CD4-positive, alpha-beta T cell (primary cell): ENCODE data around the gene ZBED2. TPM values are rescaled to one million over a fixed set of nuclear protein-coding genes. Genes with fewer than 3 reads are reported as not detected.

ENCODE experiments used
- ATAC-seq: fragments of 200-7000 bp; cut with Tn5 transposase; one replicate; pipeline ENCODE4 v1.10.0; 2022; ENCODE audit warnings: mild to moderate bottlenecking; ENCODE audit not compliant: poor library complexity
- CTCF ChIA-PET: fragments of 350-600 bp; sonication (Branson Sonifier 250); formaldehyde crosslinking; loops from one replicate; lab custom pipeline; 2021; ENCODE audit warnings: antibody characterized with exemption, inconsistent platforms; lab: Charles Lee
- POLR2A ChIA-PET: fragments of 350-600 bp; sonication (Branson Sonifier 250); formaldehyde crosslinking; loops from one replicate; lab custom pipeline; 2021; ENCODE audit warnings: antibody characterized with exemption, inconsistent platforms; lab: Charles Lee
- DNase-seq, 14 experiments: peaks; one replicate each; pipeline ENCODE4 v3.0.0-alpha.2; 2013 to 2020; ENCODE audit warnings: mixed read lengths in 2 of 14
- H3K27ac ChIP-seq, 2 donors: one replicate each; pipeline versions ENCODE4 v1.5.1 to v1.7.0; 2013; ENCODE audit warnings: low read length in 2 of 2, low read depth in 1 of 2, mild to moderate bottlenecking in 1 of 2
- H3K27me3 ChIP-seq, 2 experiments: 1 replicate in 1 of 2; 2 replicates in 1 of 2; pipeline versions ENCODE4 v1.6.1 to v1.7.0; 2013; ENCODE audit warnings: low read length in 2 of 2, control low read depth in 1 of 2, mild to moderate bottlenecking in 1 of 2, moderate library complexity in 1 of 2; ENCODE audit not compliant: insufficient read depth in 2 of 2, control insufficient read depth in 1 of 2
- H3K36me3 ChIP-seq: one replicate; pipeline ENCODE4 v1.6.1; 2013; ENCODE audit warnings: low read length, control low read depth; ENCODE audit not compliant: insufficient read depth
- H3K4me1 ChIP-seq: one replicate; pipeline ENCODE4 v1.6.1; 2013; ENCODE audit warnings: low read length, control low read depth; ENCODE audit not compliant: insufficient read depth
- H3K4me3 ChIP-seq: one replicate; pipeline ENCODE4 v1.5.1; 2013; ENCODE audit warnings: mild to moderate bottlenecking, low read length, moderate library complexity
- H3K9me3 ChIP-seq, 2 experiments: 1 replicate in 1 of 2; 2 replicates in 1 of 2; pipeline versions ENCODE4 v1.6.1 to v1.7.0; 2013; ENCODE audit warnings: low read length in 2 of 2, mild to moderate bottlenecking in 2 of 2, control low read depth in 1 of 2, moderate library complexity in 1 of 2; ENCODE audit not compliant: control insufficient read depth in 1 of 2, insufficient read depth in 1 of 2
- H3K27ac Mint-ChIP-seq: one replicate; pipeline ENCODE4 v1.8.0; 2020; ENCODE audit warnings: mixed read lengths
- H3K27me3 Mint-ChIP-seq: one replicate; pipeline ENCODE4 v1.8.0; 2021; ENCODE audit warnings: mixed read lengths
- H3K36me3 Mint-ChIP-seq: one replicate; pipeline ENCODE4 v1.8.0; 2021; ENCODE audit warnings: low read depth, mixed read lengths
- H3K4me1 Mint-ChIP-seq: one replicate; pipeline ENCODE4 v1.8.0; 2021; ENCODE audit warnings: low read depth, mixed read lengths
- H3K4me3 Mint-ChIP-seq: one replicate; pipeline ENCODE4 v1.8.0; 2020; ENCODE audit warnings: mild to moderate bottlenecking, mixed read lengths
- H3K9me3 Mint-ChIP-seq: one replicate; pipeline ENCODE4 v1.8.0; 2020; ENCODE audit warnings: mixed read lengths
- CTCF ChIP-seq: fragments of 200-600 bp; IDR thresholded peaks from one replicate; pipeline ENCODE4 v1.8.0; 2022; ENCODE audit warnings: antibody characterized with exemption, mild to moderate bottlenecking
- intact Hi-C, 2 experiments: fragments of 100-400 bp; cut with DNase I in 1 of 2; cut with micrococcal nuclease in 1 of 2; formaldehyde crosslinking; loops; one replicate each; pipeline versions ENCODE4 v1.15.1 to v1.9.0; 2023 to 2025; cut with DNase I, micrococcal nuclease
- total RNA-seq, 174 experiments: library from RNA in 2 of 174; stranded (reverse) in 2 of 174; gene quantifications; one replicate each; pipeline ENCODE4 v1.2.3 and lab custom pipeline; 2021 to 2026

Gene ZBED2
- total RNA-seq, 2 experiments from 2014 or later, result 0.11 TPM; not detected in 1

GRCh38 chr3:111604119-111604518 is 9.0 kb upstream of the ZBED2 start:
- Histone ChIP-seq H3K27me3 (no peaks in the 10 kb centered on the region), H3K4me3 (no peak overlapping the region), H3K9me3 (no peaks in the 10 kb centered on the region), H3K36me3 (peaks cover 73% of the 10 kb centered on the region), H3K4me1 (peaks cover 7% of the 10 kb centered on the region), H3K27ac (no peak overlapping the region)
- ATAC-seq (no peak), DNase-seq (no peak)
- ChIA-PET CTCF (interaction anchor here (4.6 kb wide), 1 partner anchor 13 kb away, joined by 25 read pairs; no protein-coding TSS in a partner anchor), POLR2A (no interaction called here)
- Mint-ChIP-seq H3K36me3 (peaks cover 89% of the 10 kb centered on the region), H3K27ac (peak overlapping the region; percentile 21), H3K4me1 (peaks cover 56% of the 10 kb centered on the region), H3K9me3 (no peaks in the 10 kb centered on the region), H3K27me3 (no peaks in the 10 kb centered on the region), H3K4me3 (no peak overlapping the region)
- TF ChIP-seq CTCF, result no peak
- intact Hi-C loops, result no loop called here

- no peak overlapping the region for H3K4me3 Mint-ChIP-seq
- no peak for ATAC-seq
- no peak for TF ChIP-seq CTCF
- no peaks in the 10 kb centered on the region for H3K27me3 ChIP-seq
- H3K36me3 Mint-ChIP-seq, result peaks cover 84% of the 10 kb centered on the region
- H3K27me3 Mint-ChIP-seq, result no peaks in the 10 kb centered on the region
- H3K4me1 Mint-ChIP-seq, result peaks cover 52% of the 10 kb centered on the region
- intact Hi-C loops, result no loop called here
- DNase-seq, result no peak
- peaks cover 70% of the 10 kb centered on the region for H3K36me3 ChIP-seq
- ChIA-PET CTCF (interaction anchor here (4.6 kb wide), 1 partner anchor 13 kb away, joined by 25 read pairs; no protein-coding TSS in a partner anchor), POLR2A (interaction anchor here (0.6 kb wide), 2 partner anchors 27 to 59 kb away, joined by 3 to 4 read pairs; no protein-coding TSS in a partner anchor)
- H3K27ac ChIP-seq, result no peak overlapping the region
- H3K4me3 ChIP-seq, result no peak overlapping the region
- peaks cover 7% of the 10 kb centered on the region for H3K4me1 ChIP-seq
- H3K9me3 Mint-ChIP-seq, result no peaks in the 10 kb centered on the region
- no peaks in the 10 kb centered on the region for H3K9me3 ChIP-seq
- peak overlapping the region; percentile 21 for H3K27ac Mint-ChIP-seq
Observed at GRCh38 chr3:111603679-111604078, 8.5 kb upstream of the ZBED2 start.

- no peaks in the 10 kb centered on the region for H3K27me3 ChIP-seq
- Mint-ChIP-seq H3K9me3 (no peaks in the 10 kb centered on the region), H3K27me3 (no peaks in the 10 kb centered on the region), H3K4me1 (peaks cover 49% of the 10 kb centered on the region), H3K4me3 (no peak overlapping the region), H3K36me3 (peaks cover 90% of the 10 kb centered on the region), H3K27ac (no peak overlapping the region)
- intact Hi-C loops, result no loop called here
- H3K4me3 ChIP-seq, result no peak overlapping the region
- TF ChIP-seq CTCF, result no peak
- peaks cover 4% of the 10 kb centered on the region for H3K4me1 ChIP-seq
- H3K36me3 ChIP-seq, result peaks cover 70% of the 10 kb centered on the region
- POLR2A ChIA-PET, result interaction anchor here (0.8 kb wide), 1 partner anchor 9 kb away, joined by 3 read pairs; no protein-coding TSS in a partner anchor
- no peak for DNase-seq
- CTCF ChIA-PET, result interaction anchor here (0.7 to 4.6 kb wide), 2 partner anchors 15 to 56 kb away, joined by 3 to 25 read pairs; no protein-coding TSS in a partner anchor
- ATAC-seq, result no peak
- no peak overlapping the region for H3K27ac ChIP-seq
- H3K9me3 ChIP-seq, result no peaks in the 10 kb centered on the region
Observed at GRCh38 chr3:111601810-111602209, 6.7 kb upstream of the ZBED2 start.
